SIG-M5 treated with dmso at 0.1 percent for 504 hours (cell line): ENCODE measurements around the gene PSIP1.
"Not testable (repeated sequence)": the region's sequence is repeated elsewhere in the genome, so short reads cannot be mapped to it uniquely, and the experiment has no call there.

ENCODE experiments used
- DNase-seq: peaks from one replicate; lab custom pipeline; 2025; ENCODE audit not compliant: unreplicated experiment; lab: John Stamatoyannopoulos, UW

Gene PSIP1

DNA sequence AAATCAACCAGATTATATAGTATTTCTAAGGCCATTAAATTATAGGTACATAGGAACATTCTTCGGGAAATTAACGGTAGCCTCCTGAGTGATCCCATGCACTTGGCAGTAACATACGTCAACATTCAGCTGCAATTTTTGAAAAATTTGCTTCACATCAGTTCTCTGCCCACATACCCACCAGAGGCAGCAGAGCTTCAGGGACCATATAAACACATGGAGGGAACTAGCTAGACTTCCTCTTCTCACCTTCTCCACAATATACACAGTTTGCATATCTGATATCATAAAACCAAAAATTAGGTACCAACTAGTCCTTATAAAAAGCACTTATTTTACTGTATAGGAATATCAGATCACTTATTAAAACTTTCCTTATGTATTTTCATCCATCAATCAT is 4.8 kb downstream of the PSIP1 start:
- DNase-seq: no peak

DNA sequence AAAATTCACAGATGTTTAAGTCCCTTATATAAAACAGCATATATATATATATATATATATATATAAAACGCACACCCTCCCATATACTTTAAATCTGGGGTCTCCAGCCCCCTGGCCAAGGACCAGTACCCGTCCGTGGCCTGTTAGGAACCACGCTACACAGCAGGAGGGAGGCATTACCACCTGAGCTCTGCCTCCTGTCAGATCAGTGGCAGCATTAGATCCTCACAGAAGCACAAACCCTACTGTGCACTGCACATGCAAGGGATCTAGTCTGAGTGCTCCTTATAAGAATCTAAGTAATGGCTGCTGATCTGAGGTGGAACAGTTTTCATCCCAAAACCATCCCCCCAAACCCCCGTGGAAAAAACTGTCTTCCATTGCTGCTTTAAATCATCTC is 9.0 kb downstream of the PSIP1 start:
- no peak for DNase-seq

DNA sequence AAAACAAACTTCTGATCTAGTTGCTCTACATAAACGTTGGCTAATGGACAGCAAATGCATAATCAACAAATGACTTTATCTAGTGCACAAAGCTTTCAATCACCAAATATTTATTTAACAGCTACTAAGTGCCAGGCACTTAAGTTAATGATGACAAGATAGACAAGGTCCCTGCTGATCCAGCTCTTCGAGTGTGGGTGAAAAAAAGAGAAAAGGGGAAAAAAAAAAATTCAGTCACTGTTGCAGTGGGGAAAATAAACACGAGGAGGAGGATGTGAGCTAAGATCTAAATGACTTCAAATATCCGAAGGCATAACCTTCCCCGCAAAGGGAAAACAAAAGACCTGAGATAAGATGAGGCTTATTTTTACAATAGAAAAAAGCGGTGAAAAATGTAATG is 9.6 kb downstream of the PSIP1 start:
- no peak for DNase-seq

DNA sequence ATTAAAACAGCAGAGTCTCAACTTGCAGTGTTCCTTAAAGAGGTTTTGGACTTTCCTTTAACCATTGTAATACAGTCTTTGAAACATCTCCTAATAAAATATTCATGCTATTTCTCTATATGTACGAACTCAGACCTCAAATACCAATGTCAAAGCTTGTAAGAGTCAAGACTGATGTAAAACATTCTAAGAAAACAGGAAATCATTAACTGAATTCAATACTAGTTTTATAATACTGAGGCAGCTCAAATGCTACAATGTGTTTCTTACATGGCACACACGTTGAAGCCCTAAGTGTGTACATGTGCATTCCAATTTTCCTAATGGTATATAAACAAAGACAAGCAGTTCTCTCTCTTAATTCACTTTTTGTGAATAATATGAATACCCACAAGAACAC is 11.6 kb downstream of the PSIP1 start:
- DNase-seq: no peak

DNA sequence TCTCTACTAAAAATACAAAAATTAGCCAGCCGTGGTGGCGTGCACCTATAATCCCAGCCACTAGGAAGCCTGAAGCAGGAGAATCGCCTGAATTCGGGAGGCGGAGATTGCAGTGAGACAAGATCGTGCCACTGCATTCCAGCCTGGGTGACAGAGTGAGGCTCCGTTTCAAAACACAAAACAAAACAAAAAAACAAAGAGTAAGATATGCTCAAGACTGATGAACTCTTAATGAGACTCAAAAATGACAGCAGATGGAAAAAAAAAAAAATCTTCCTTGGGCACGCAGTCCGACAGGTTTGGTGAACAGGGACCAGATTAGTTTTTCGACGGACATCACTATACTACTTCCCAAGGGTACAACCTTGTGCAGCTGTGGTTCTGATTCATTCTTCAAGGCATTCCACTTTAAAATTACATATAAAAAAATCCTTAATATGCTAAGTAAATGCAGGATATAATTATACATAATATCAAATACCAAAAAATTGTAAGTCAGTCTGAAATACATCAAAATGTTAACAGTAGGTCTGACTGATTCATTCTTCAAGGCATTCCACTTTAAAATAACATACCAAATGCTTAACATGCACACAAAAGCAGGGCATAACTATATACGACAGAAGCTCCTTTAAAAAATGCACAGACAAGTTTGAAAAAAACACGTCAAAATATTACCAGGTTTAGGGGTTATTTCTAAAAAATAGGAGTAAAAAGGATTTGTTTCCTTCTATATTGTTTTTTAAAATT is 12.3 kb downstream of the PSIP1 start:
- DNase-seq: no peak

DNA sequence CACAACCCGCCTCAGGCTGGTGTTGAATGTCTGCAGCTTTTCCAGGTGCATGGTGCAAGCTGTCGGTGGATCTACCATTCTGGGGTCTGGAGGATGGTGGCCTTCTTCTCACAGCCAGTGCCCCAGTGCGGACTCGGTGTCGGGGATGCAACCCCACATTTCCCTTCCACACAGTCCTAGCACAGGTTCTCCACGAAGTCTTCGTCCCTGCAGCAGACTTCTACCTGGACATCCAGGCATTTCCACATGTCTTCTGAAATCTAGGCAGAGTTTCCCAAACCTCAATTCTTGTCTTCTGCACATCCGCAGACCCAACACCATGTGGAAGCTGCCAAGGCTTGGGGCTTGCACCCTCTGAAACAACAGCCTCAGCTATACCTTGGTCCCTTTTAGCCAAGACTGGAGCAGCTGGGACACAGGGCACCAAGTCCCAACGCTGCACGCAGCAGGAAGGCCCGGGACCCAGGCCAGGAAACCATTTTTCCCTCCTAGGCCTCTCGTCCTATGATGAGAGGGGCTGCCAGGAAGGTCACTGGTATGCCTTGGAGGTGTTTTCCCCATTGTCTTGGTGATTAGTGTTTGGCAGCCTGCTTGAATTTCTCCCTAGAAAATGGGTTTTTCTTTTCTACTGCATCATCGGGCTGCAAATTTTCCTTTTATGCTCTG is 18.2 kb downstream of the PSIP1 start:
- no peak for DNase-seq

DNA sequence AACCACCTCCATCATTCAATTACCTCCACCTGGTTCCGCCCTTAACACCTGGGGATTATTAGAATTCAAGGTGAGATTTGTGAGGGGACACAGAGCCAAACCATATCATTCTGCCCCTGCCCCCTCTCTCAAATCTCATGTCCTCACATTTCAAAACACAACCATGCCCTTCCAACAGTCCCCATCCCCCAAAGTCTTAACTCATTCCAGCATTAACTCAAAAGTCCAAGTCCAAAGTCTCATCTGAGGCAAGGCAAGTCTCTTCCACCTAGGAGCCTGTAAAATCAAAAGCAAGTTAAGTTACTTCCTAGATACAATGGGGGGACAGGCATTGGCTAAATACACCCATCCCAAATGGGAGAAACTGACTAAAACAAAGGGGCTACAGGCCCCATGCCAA is 18.8 kb downstream of the PSIP1 start:
- DNase-seq: no peak

DNA sequence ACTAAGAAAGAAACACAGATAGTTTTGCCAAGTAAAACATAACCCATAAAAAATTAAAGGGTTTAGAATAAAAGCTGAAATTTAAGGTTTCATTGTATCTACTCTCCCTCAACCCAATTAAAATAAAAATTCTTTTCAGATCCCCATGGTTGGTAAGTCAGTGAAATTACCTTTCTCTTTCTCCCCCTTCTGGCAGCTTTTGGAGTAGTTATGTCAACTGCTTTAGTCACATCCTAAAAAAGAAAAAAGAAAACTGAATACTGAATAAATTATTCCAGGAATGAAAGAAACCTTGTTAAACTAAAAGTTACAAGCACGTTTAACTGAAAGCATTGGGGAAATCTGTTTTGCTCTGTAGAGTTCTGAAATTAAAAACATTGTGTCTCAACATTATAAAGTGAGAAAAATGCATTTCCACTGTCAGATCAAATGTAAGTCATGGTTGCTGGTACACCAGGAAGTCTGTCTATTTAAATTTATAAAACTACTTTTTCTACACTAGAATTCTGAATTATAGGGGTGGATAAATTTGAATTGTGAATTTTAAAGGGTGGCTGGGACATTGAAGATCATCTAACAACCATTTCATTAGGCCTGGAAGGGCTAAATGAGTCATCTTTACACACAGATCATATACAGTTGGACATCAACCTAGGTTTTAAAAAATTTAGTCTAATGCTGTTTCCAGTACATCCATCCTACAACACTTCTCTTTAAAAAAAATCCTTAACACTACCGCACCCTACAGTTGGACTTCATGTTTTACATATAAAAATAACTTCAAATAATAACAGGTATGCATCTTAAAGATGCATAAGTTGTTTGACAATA is 24.7 kb downstream of the PSIP1 start:
- DNase-seq: peak; percentile 9

DNA sequence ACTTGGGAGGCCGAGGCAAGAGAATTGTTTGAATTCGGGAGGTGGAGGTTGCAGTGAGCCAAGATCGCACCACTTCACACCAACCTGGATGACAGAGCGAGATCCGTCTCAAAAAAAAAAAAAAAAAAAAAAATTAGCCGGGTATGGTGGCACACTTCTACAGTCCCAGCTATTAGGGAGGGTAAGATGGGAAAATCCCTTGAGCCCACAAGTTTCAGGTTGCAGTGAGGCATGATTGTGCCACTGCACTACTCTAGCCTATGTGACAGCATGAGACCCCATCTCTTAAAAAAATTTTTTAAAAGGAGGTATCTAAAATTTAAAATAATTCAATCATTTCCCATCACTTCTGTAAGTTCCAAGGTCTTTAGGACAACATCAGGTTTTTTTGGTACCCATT is 26.0 kb downstream of the PSIP1 start:
- no peak for DNase-seq

DNA sequence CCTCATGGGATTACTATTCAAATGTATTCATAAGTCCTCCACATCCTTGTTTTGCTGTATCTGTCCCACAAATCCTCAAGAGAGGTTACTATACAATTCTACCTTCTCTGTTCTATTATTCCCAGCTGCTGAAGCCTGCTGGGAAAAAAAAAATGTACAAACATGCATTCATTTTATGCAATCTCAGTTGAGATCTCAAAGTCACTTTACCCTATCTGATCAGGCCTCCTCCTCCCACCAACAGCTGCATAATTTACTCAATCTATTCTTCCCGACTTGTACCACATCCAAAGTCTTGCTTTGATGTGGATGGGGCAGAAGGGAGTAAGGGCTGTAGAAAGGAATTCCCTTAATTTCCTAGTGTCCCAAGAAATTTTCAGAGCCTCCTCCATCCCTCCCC is 28.6 kb downstream of the PSIP1 start:
- no peak for DNase-seq

DNA sequence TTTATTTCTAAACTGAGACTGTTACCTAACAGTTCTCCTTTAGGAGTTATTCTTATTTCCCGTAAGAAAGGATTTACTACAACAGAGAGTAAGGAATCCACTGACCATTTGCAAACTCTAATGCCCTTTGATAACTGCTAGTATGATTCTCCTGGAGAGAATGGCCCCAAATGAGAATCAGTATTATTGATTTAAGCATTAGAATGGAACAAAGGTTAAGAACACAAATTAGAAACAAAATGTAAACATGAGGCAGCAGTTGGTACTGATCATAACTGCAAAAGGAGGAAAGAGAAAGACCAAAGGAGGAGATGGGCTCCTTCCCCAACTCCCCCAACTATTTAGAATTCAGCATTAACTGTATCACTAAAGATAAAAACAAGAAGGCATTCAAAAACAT is 30.7 kb downstream of the PSIP1 start:
- no peak for DNase-seq

DNA sequence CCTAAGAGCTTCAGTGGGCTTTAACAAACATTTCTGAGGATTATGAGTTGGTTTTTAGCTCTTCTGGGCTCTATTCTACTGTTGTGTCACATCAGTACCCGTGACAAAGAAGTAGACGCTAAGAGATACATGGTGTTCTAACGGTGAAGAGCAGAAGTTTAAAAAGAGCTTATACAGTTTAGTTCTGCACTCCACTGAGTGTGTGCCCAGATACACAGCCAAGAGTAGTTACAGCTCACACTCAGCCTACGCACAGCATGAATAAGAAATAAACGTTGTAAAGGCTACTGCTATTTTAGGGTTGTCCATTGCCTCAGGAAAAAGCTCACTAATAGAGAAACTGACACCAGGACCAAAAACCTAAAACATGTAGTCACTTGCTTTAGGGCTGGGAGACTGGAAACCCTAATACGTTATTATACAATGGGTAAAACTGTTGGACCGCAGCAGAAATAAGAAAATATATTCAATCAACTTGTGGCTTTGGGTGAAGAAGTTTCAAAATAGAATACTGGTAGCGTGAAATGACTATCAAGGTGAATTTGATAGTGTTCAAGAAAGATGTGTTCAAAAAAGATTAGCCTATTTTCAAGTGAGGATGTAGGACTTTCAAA is 34.7 kb downstream of the PSIP1 start:
- no peak for DNase-seq

DNA sequence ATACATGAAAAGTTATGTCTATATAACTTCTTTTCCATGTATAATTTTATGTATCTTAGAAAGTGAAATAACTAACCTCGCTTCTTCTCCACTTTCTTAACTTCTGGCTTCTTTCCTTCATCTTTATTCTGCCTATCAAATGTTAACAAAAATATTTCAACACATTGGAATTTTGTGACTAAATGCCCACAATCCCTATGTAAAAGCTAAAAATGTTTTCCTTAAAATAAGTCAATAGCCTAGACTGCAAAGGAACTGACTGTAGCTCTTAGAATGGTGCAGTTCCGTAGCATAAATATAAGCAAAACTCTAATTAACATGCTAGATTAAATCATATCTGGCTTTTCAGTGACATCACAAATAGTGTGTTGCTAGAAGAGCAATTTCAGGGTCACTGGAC is 40.9 kb downstream of the PSIP1 start:
- DNase-seq: no peak

DNA sequence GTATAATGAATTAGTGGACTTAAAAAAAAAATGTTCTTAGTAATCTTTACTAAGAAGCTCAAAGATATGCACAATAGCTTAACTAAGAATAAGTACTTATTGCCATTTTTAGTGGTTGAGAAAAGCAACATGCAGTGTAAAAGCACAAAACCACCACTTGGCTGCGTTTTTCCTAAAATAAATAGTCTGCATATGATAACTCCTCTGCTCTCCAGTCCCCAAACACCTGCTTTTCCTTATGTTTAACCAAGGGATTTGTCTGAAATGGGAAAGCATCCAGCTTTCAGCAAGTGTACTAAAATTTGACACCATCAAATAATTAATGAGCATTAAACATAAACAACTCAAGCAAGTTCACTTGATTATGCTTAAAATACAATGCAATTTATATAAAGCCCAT is 41.4 kb downstream of the PSIP1 start:
- DNase-seq: no peak

DNA sequence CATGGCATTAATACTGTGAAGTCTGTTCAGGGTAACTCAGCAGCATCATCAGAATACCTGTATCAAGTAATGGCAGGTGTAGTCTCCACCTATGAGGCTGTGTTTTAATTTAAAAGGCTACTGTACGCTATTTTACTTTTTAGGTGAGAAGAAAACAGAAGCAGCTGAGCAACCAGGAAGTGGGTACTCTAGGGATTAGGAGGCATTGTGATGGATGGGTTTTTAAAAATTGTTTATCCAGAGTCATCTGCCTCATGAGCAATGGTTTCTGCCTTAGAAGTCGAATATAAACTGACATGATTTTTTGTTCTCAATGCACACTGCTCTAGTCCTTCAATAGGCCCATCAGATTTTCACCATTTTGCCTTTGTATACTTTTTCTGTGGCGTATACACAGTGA is 42.6 kb downstream of the PSIP1 start:
- DNase-seq: no peak

DNA sequence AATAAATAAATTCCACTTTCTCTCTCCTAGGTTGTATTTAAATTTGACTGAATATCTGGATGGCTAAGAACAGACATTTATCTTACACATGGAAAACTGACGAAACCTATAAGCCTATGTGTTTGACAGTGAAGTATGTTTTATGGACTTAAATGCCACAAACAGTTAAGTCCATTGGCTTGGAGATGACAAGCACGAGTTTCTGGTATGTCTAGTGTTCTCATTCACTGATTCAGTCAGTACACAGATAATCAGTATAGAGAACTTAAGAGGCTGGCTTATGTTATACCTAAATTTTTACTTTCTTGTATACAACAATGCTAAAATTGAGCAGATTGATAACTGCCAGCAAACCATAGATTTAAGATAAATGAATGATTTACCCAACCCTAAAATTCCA is 49.2 kb downstream of the PSIP1 start:
- no peak for DNase-seq

DNA sequence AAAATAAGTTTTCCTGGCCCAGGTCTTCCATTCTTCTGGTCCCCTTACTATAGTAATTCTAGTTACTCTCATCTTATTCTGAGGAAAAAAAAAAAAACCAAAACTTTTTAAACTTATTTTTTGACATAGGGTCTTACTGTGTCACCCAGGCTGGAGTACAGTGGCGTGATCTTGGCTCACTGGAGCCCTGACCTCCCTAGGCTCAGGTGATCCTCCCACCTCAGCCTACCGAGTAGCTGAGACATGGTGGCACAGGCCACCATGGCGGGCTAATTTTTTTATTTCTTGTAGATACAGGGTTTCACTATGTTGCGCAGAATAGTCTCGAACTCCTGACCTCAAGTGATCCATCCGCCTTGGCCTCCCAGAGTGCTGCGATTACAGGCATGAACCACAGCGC is 49.7 kb downstream of the PSIP1 start:
- no peak for DNase-seq

DNA sequence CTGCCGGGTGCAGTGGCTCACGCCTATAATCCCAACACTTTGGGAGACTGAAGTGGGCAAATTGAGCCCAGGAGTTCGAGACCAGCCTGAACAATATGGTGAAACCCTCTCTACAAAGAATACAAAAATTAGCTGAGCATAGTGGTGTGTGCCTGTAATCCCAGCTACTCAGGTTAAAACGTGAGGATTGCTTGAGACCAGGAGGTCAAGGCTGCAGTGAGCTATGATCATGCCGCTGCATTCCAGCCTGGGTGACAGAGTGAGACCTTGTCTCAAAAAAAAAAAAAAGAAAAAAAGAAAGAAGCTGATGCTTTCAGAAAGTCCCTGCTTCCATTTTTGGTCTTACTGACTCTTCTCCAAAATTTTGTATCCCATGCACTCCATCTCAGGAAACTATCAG is 56.8 kb downstream of the PSIP1 start:
- no peak for DNase-seq

DNA sequence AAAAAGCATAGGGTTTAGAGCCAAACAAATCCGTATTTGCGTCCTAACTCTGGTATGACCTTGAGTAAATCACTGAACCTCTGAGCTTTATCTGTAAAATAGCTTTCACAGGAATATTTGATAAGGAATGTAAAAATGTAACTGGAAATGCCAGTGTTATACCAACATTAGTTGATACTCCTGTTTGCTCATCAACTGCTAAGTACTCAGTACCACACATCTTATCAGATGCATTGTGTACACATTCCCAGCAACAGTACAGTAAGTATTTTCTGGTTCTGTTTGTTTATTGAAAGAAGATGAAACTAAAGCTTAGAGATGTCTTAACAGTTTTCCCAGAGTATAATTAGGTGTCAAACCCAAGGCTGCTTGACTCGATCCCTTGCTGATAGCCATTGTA is 66.6 kb downstream of the PSIP1 start:
- no peak for DNase-seq

DNA sequence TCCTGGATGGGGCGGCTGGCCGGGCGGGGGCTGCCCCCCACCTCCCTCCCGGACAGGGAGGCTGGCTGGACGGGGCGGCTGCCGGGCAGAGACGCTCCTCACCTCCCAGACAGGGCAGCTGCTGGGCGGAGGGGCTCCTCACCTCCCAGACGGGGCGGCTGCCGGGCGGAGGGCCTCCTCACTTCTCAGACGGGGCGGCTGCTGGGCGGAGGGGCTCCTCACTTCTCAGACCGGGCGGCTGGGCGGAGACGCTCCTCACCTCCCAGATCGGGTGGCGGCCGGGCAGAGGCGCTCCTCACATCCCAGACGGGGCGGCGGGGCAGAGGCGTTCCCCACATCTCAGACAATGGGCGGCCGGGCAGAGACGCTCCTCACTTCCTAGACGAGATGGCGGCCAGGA is 68.5 kb downstream of the PSIP1 start:
- DNase-seq: not testable (repeated sequence)

DNA sequence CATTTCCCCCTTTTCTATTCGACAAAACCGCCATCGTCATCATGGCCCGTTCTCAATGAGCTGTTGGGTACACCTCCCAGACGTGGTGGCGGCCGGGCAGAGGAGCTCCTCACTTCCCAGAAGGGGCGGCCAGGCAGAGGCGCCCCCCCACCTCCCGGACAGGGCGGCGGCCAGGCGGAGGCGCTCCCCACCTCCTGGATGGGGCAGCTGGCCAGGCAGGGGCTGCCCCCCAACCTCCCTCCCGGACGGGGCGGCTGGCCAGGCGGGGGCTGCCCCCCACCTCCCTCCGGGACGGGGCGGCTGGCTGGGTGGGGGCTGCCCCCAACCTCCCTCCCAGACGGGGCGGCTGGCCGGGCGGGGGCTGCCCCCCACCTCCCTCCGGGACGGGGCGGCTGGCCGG is 68.9 kb downstream of the PSIP1 start:
- DNase-seq: not testable (repeated sequence)

DNA sequence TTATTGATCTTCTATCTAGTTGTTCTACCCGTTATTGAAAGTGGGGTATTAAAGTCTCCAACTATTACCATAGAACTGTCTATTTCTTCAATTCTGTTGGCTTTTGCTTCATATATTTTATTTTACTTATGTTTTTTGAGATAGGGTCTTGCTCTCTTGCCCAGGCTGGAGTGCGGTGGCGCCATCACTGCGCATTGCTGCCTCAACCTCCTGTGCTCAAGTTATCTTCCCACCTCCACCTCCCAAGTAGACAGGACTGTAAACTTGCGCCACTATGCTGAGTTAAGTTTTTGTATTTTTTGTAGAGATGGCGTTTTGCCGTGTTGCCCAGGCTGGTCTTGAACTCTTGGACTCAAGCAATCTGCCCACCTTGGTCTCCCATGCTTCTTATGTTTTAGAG is 71.9 kb downstream of the PSIP1 start:
- DNase-seq: no peak
